GM19351 (cell line): ENCODE data around the gene TEX38.

Experiments used
- ATAC-seq: cut with Tn5 transposase; IDR thresholded peaks from one replicate; pipeline ENCODE4 v1.9.1; 2021; ENCODE audit warnings: mild to moderate bottlenecking, moderate library complexity; ENCODE audit not compliant: unreplicated experiment

TEX38 gene

GRCh38 chr1:46721204-46721603, 49.5 kb downstream of the TEX38 start:
- no peak for ATAC-seq

- no peak for ATAC-seq
These were observed 50.1 kb downstream of the TEX38 start for GRCh38 chr1:46721686-46722205.
